Erythroblast (primary cell): Measurements from ENCODE around the gene VPS37B.

Experiments used
- GATA1 ChIP-seq: IDR thresholded peaks from 2 replicates; pipeline ENCODE4 v1.6.1; 2011; ENCODE audit warnings: low read depth, mild to moderate bottlenecking, control low read depth, low read length, moderate library complexity
- POLR2A ChIP-seq: IDR thresholded peaks from 2 replicates; pipeline ENCODE4 v1.6.1; 2011; ENCODE audit warnings: mild to moderate bottlenecking, low read length

- TF ChIP-seq POLR2A, result no peak
- no peak for TF ChIP-seq GATA1
Observed at GRCh38 chr12:122856999-122857671, 38.8 kb downstream of the VPS37B start.
